Testis (tissue), 2 donors: ENCODE data around the gene FAM193B.

Experiments used
- CTCF ChIP-seq, 3 experiments: fragments of 450-650 bp in 2 of 3; fragments of 200-600 bp in 1 of 3; sonication (generic) in 1 of 3; IDR thresholded peaks; one replicate each; pipeline ENCODE4 v1.5.1; 2016 to 2019; ENCODE audit warnings: antibody characterized with exemption in 3 of 3, mild to moderate bottlenecking in 2 of 3, moderate library complexity in 1 of 3
- POLR2A ChIP-seq: fragments of 450-650 bp; IDR thresholded peaks from one replicate; pipeline ENCODE4 v1.6.1; 2017; ENCODE audit warnings: antibody characterized with exemption, mild to moderate bottlenecking, moderate library complexity

DNA sequence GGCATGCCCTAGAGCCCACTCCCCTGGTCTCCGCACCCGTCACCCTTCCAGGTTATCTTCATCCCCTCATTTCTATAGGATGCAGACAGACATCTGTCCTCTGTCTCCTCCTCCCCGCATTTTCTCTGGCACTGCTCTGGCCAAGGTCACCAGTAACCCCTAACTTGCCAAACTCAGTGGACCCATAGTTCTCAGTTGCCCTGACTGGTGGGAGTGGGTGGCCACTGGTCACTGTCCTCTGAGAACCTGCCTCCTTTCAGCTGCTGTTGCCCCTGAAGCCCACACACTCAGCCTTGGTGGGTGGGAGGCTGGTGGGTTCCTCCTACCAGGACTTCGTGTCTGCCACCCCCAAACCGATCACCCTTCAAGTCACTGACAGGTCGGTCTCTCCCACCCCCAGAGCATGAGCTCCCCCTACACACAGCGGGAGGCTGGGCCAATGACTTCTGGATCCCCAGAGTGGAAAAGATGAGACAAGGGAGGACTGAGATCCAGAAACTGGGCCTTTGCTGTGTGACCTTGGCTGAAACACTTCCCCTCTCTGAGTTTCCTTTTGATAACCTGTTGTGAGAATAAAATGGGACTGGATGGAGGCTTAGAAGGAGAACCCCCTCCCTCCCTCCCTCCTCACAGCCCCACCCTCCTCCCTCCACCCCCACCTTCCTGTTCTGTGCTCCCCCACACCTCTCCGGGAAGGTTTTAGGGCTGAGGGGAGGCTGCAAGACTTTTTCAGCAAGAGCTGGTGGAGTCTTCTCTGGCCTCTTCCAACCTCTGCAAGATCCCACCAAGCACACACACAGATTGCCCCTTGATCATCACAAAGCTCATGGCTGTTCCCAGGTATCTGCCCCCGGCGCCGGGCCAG lies 78.6 kb downstream of the FAM193B start:
- TF ChIP-seq CTCF (IDR thresholded peaks at IDR 0.05) (no peak), POLR2A (no peak)
